ENCODE measurements around the gene GPR61.

The GPR61 gene

GRCh38 chr1:109508873-109509175 is 30.8 kb upstream of the GPR61 start:
- H3K36me3 ChIP-seq (ENCODE audit: control insufficient read depth, insufficient read depth, low read length), result no peaks in the 10 kb centered on the region
- peak overlapping the region; percentile 54 for H3K4me3 ChIP-seq (ENCODE audit: insufficient read depth, low read depth, low read length)
- H3K27ac ChIP-seq (ENCODE audit: insufficient read depth, low read depth, low read length, poor library complexity, severe bottlenecking), result no peak overlapping the region
- WGBS, 2 experiments, result 68 to 80% methylated on average over 5 to 7 of the region's 7 CpGs
- H3K4me1 ChIP-seq (ENCODE audit: control insufficient read depth, insufficient read depth, low read length), result peaks cover 11% of the 10 kb centered on the region
- H3K27me3 ChIP-seq (ENCODE audit: control insufficient read depth, insufficient read depth, low read length, poor library complexity, severe bottlenecking), result peaks cover 50% of the 10 kb centered on the region
- H3K9me3 ChIP-seq (ENCODE audit: control insufficient read depth, low read length), result no peaks in the 10 kb centered on the region

GRCh38 chr1:109509176-109510134 is 30.2 kb upstream of the GPR61 start, which contains the start of gene AMIGO1:
Gene AMIGO1, minus strand, starts transcription at chr1:109509727. Its CDS starts 815 bp downstream, at chr1:109508912.
- Histone ChIP-seq H3K27ac (ENCODE audit: insufficient read depth, low read depth, low read length, poor library complexity, severe bottlenecking) (no peak within 1 kb of the TSS), H3K4me1 (ENCODE audit: control insufficient read depth, insufficient read depth, low read length) (peaks cover 11% of the 10 kb centered on the region), H3K4me3 (ENCODE audit: insufficient read depth, low read depth, low read length) (peak within 1 kb of the TSS; percentile 54), H3K36me3 (ENCODE audit: control insufficient read depth, insufficient read depth, low read length) (no peaks in the 10 kb centered on the region), H3K27me3 (ENCODE audit: control insufficient read depth, insufficient read depth, low read length, poor library complexity, severe bottlenecking) (peaks cover 50% of the 10 kb centered on the region), H3K9me3 (ENCODE audit: control insufficient read depth, low read length) (no peaks in the 10 kb centered on the region)
- 1% methylated on average over 100 of the region's 100 CpGs for WGBS, 2 experiments

GRCh38 chr1:109513110-109513710 is 26.5 kb upstream of the GPR61 start:
- WGBS, 2 experiments, result 94 to 95% methylated on average over 1 to 2 of the region's 2 CpGs

GRCh38 chr1:109514846-109515245 is 24.8 kb upstream of the GPR61 start:
- Histone ChIP-seq H3K9me3 (ENCODE audit: control insufficient read depth, low read length) (no peaks in the 10 kb centered on the region), H3K27ac (ENCODE audit: insufficient read depth, low read depth, low read length, poor library complexity, severe bottlenecking) (no peak overlapping the region), H3K4me3 (ENCODE audit: insufficient read depth, low read depth, low read length) (no peak overlapping the region), H3K36me3 (ENCODE audit: control insufficient read depth, insufficient read depth, low read length) (no peaks in the 10 kb centered on the region), H3K27me3 (ENCODE audit: control insufficient read depth, insufficient read depth, low read length, poor library complexity, severe bottlenecking) (peaks cover 35% of the 10 kb centered on the region), H3K4me1 (ENCODE audit: control insufficient read depth, insufficient read depth, low read length) (peaks cover 7% of the 10 kb centered on the region)
- WGBS, 2 experiments, result 86 to 96% methylated on average over 3 of the region's 3 CpGs

More at GRCh38 chr1:109513110-109513710, 26.5 kb upstream of the GPR61 start:
- Histone ChIP-seq H3K4me3 (ENCODE audit: insufficient read depth, low read depth, low read length) (no peak overlapping the region), H3K4me1 (ENCODE audit: control insufficient read depth, insufficient read depth, low read length) (peaks cover 11% of the 10 kb centered on the region), H3K9me3 (ENCODE audit: control insufficient read depth, low read length) (no peaks in the 10 kb centered on the region), H3K27me3 (ENCODE audit: control insufficient read depth, insufficient read depth, low read length, poor library complexity, severe bottlenecking) (peaks cover 46% of the 10 kb centered on the region), H3K27ac (ENCODE audit: insufficient read depth, low read depth, low read length, poor library complexity, severe bottlenecking) (no peak overlapping the region), H3K36me3 (ENCODE audit: control insufficient read depth, insufficient read depth, low read length) (no peaks in the 10 kb centered on the region)

- H3K27ac ChIP-seq (ENCODE audit: insufficient read depth, low read depth, low read length, poor library complexity, severe bottlenecking), result no peak overlapping the region
- WGBS, 2 experiments, result 88 to 90% methylated on average over 5 of the region's 5 CpGs
- peaks cover 15% of the 10 kb centered on the region for H3K27me3 ChIP-seq (ENCODE audit: control insufficient read depth, insufficient read depth, low read length, poor library complexity, severe bottlenecking)
- H3K9me3 ChIP-seq (ENCODE audit: control insufficient read depth, low read length), result no peaks in the 10 kb centered on the region
- H3K4me3 ChIP-seq (ENCODE audit: insufficient read depth, low read depth, low read length), result no peak overlapping the region
- H3K36me3 ChIP-seq (ENCODE audit: control insufficient read depth, insufficient read depth, low read length), result no peaks in the 10 kb centered on the region
- H3K4me1 ChIP-seq (ENCODE audit: control insufficient read depth, insufficient read depth, low read length), result no peaks in the 10 kb centered on the region
Observed at GRCh38 chr1:109516872-109517271, 22.8 kb upstream of the GPR61 start.

GRCh38 chr1:109517337-109517736 is 22.3 kb upstream of the GPR61 start:
- no peak overlapping the region for H3K27ac ChIP-seq (ENCODE audit: insufficient read depth, low read depth, low read length, poor library complexity, severe bottlenecking)
- no peaks in the 10 kb centered on the region for H3K36me3 ChIP-seq (ENCODE audit: control insufficient read depth, insufficient read depth, low read length)
- 92 to 93% methylated on average over 5 of the region's 5 CpGs for WGBS, 2 experiments
- H3K4me3 ChIP-seq (ENCODE audit: insufficient read depth, low read depth, low read length), result no peak overlapping the region
- H3K4me1 ChIP-seq (ENCODE audit: control insufficient read depth, insufficient read depth, low read length), result no peaks in the 10 kb centered on the region
- H3K27me3 ChIP-seq (ENCODE audit: control insufficient read depth, insufficient read depth, low read length, poor library complexity, severe bottlenecking), result peaks cover 10% of the 10 kb centered on the region
- H3K9me3 ChIP-seq (ENCODE audit: control insufficient read depth, low read length), result no peaks in the 10 kb centered on the region

- WGBS, 2 experiments, result 88% methylated on average over 14 of the region's 14 CpGs
- H3K36me3 ChIP-seq (ENCODE audit: control insufficient read depth, insufficient read depth, low read length), result no peaks in the 10 kb centered on the region
- H3K9me3 ChIP-seq (ENCODE audit: control insufficient read depth, low read length), result no peaks in the 10 kb centered on the region
- H3K4me1 ChIP-seq (ENCODE audit: control insufficient read depth, insufficient read depth, low read length), result no peaks in the 10 kb centered on the region
- no peak overlapping the region for H3K4me3 ChIP-seq (ENCODE audit: insufficient read depth, low read depth, low read length)
- peaks cover 1% of the 10 kb centered on the region for H3K27me3 ChIP-seq (ENCODE audit: control insufficient read depth, insufficient read depth, low read length, poor library complexity, severe bottlenecking)
- H3K27ac ChIP-seq (ENCODE audit: insufficient read depth, low read depth, low read length, poor library complexity, severe bottlenecking), result no peak overlapping the region
Observed at GRCh38 chr1:109521002-109521951, 18.4 kb upstream of the GPR61 start.

- Histone ChIP-seq H3K27me3 (ENCODE audit: control insufficient read depth, insufficient read depth, low read length, poor library complexity, severe bottlenecking) (no peaks in the 10 kb centered on the region), H3K4me3 (ENCODE audit: insufficient read depth, low read depth, low read length) (no peak overlapping the region), H3K4me1 (ENCODE audit: control insufficient read depth, insufficient read depth, low read length) (no peaks in the 10 kb centered on the region), H3K36me3 (ENCODE audit: control insufficient read depth, insufficient read depth, low read length) (no peaks in the 10 kb centered on the region), H3K27ac (ENCODE audit: insufficient read depth, low read depth, low read length, poor library complexity, severe bottlenecking) (no peak overlapping the region), H3K9me3 (ENCODE audit: control insufficient read depth, low read length) (no peaks in the 10 kb centered on the region)
- 93 to 94% methylated on average over 6 to 7 of the region's 7 CpGs for WGBS, 2 experiments
Observed at GRCh38 chr1:109522026-109522425, 17.6 kb upstream of the GPR61 start.

- H3K9me3 ChIP-seq (ENCODE audit: control insufficient read depth, low read length), result no peaks in the 10 kb centered on the region
- H3K4me3 ChIP-seq (ENCODE audit: insufficient read depth, low read depth, low read length), result no peak overlapping the region
- H3K27me3 ChIP-seq (ENCODE audit: control insufficient read depth, insufficient read depth, low read length, poor library complexity, severe bottlenecking), result no peaks in the 10 kb centered on the region
- WGBS, 2 experiments, result no CpG with 5 or more reads among the region's 2 CpGs
- no peak overlapping the region for H3K27ac ChIP-seq (ENCODE audit: insufficient read depth, low read depth, low read length, poor library complexity, severe bottlenecking)
- H3K36me3 ChIP-seq (ENCODE audit: control insufficient read depth, insufficient read depth, low read length), result no peaks in the 10 kb centered on the region
- H3K4me1 ChIP-seq (ENCODE audit: control insufficient read depth, insufficient read depth, low read length), result no peaks in the 10 kb centered on the region
Observed at GRCh38 chr1:109523706-109524105, 16.0 kb upstream of the GPR61 start.
